Activated effector memory CD4-positive, alpha-beta T cell treated with Interleukin-2 at 50 U/mL for 16 hours (primary cell): Measurements from ENCODE around the gene MYO7A.
"Not testable (repeated sequence)": the region's sequence is repeated elsewhere in the genome, so short reads cannot be mapped to it uniquely, and the experiment has no call there.

Experiments used
- DNase-seq: peaks from one replicate; pipeline ENCODE4 v3.0.0-alpha.2; 2020

MYO7A gene

GRCh38 chr11:77093056-77093891, 34.8 kb upstream of the MYO7A start:
- DNase-seq = no peak

- DNase-seq = no peak
These were observed 33.8 kb upstream of the MYO7A start for GRCh38 chr11:77093987-77094840.

- DNase-seq = no peak
These were observed 33.1 kb upstream of the MYO7A start for GRCh38 chr11:77094841-77095365.

- no peak for DNase-seq
These were observed 32.2 kb upstream of the MYO7A start for GRCh38 chr11:77095551-77096490.

- no peak for DNase-seq
These were observed 31.4 kb upstream of the MYO7A start for GRCh38 chr11:77096591-77097019.

- not testable (repeated sequence) for DNase-seq
These were observed 30.9 kb upstream of the MYO7A start for GRCh38 chr11:77097180-77097579.

- DNase-seq = no peak
These were observed 27.6 kb upstream of the MYO7A start for GRCh38 chr11:77100166-77101042.

GRCh38 chr11:77101043-77101537, 27.0 kb upstream of the MYO7A start:
- no peak for DNase-seq

- DNase-seq = no peak
These were observed 25.5 kb upstream of the MYO7A start, which contains the start of gene OMP for GRCh38 chr11:77102246-77103210. TSS of gene OMP (plus strand) at chr11:77102840. CDS start at chr11:77102840, 0 bp downstream.

GRCh38 chr11:77103319-77103718, 24.7 kb upstream of the MYO7A start:
- no peak for DNase-seq

- no peak for DNase-seq
These were observed 23.3 kb upstream of the MYO7A start for GRCh38 chr11:77104727-77105126.

- DNase-seq = no peak
These were observed 21.7 kb upstream of the MYO7A start for GRCh38 chr11:77106321-77106720.

GRCh38 chr11:77106759-77107158, 21.3 kb upstream of the MYO7A start:
- DNase-seq = no peak

- DNase-seq = no peak
These were observed 20.1 kb upstream of the MYO7A start for GRCh38 chr11:77107950-77108349.

- no peak for DNase-seq
These were observed 19.6 kb upstream of the MYO7A start for GRCh38 chr11:77108436-77108835.

- no peak for DNase-seq
These were observed 18.6 kb upstream of the MYO7A start for GRCh38 chr11:77109236-77110019.

- no peak for DNase-seq
These were observed 17.2 kb upstream of the MYO7A start for GRCh38 chr11:77110836-77111235.

- DNase-seq = no peak
These were observed 16.8 kb upstream of the MYO7A start for GRCh38 chr11:77111277-77111676.

- DNase-seq = no peak
These were observed 16.1 kb upstream of the MYO7A start for GRCh38 chr11:77111946-77112345.
